Upper lobe of left lung (tissue), 4 donors: ENCODE data around the gene JAZF1.

Experiments used
- POLR2A ChIP-seq, 4 donors: fragments of 450-650 bp; IDR thresholded peaks; one replicate each; pipeline ENCODE4 v1.5.1; 2016 to 2017; ENCODE audit warnings: antibody characterized with exemption in 4 of 4, mild to moderate bottlenecking in 2 of 4
- TF ChIP-seq, protein P1 (sequence below), 6 experiments: fragments of 450-650 bp in 4 of 6; fragments of 200-600 bp in 2 of 6; sonication (generic) in 2 of 6; IDR thresholded peaks; one replicate each; pipeline ENCODE4 v1.5.1; 2016 to 2019; ENCODE audit warnings: antibody characterized with exemption in 6 of 6

GRCh38 chr7:28165961-28166955 is 14.3 kb downstream of the JAZF1 start:
- TF ChIP-seq, protein P1, sequence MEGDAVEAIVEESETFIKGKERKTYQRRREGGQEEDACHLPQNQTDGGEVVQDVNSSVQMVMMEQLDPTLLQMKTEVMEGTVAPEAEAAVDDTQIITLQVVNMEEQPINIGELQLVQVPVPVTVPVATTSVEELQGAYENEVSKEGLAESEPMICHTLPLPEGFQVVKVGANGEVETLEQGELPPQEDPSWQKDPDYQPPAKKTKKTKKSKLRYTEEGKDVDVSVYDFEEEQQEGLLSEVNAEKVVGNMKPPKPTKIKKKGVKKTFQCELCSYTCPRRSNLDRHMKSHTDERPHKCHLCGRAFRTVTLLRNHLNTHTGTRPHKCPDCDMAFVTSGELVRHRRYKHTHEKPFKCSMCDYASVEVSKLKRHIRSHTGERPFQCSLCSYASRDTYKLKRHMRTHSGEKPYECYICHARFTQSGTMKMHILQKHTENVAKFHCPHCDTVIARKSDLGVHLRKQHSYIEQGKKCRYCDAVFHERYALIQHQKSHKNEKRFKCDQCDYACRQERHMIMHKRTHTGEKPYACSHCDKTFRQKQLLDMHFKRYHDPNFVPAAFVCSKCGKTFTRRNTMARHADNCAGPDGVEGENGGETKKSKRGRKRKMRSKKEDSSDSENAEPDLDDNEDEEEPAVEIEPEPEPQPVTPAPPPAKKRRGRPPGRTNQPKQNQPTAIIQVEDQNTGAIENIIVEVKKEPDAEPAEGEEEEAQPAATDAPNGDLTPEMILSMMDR (IDR thresholded peaks at IDR 0.05): no peak
- no peak for TF ChIP-seq POLR2A (IDR thresholded peaks at IDR 0.05)
